Measurements from ENCODE around the gene WNT11.

WNT11 gene

DNA sequence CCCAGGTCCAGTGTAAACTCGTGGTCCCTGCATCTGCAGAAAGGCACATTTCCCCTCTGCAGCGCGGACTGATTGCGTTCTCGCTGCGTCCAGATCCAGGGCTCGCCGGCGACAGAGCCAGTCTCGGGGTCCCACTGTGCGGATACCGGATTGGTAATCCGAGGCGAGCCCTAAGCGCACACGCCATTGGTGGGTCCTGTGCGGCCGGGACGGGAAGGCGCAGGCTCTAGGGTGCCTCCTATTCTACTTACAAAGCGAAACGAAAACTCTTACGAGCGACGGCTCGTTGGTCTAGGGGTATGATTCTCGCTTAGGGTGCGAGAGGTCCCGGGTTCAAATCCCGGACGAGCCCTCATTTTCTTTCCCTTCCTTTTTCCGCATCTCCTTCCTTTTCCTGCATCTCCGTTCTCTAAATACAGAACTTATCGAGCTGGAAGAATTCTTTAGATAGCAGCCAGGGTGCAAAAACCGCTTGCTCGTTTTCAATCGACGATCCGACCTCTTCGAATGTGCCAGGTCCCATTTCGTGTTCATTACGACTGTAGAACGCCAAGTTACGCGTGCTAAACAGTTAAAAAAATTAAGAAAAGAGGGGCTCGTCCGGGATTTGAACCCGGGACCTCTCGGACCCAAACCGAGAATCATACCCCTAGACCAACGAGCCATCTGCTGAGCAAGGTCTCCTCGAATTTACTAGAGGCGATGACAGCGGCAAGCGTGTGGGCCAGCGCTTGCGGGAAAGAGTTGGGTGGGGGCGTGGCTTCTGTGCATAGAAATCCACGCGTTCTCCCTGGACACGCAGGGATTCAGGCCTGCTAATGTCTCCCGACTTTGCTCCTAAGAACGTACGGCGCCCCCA is 29.2 kb upstream of the WNT11 start:
- H3K27ac ChIP-seq (ENCODE audit: low read length) = peak overlapping the region; percentile 61
- DNase-seq = peak; percentile 93
- no peaks in the 10 kb centered on the region for H3K36me3 ChIP-seq (replicated peaks; ENCODE audit: insufficient read depth, low read length)
- no peaks in the 10 kb centered on the region for H4K20me1 ChIP-seq (ENCODE audit: insufficient read depth, low read length)
- peaks cover 23% of the 10 kb centered on the region for H3F3A ChIP-seq (ENCODE audit: insufficient read depth, low read length)
- peaks cover 34% of the 10 kb centered on the region for H3K4me1 ChIP-seq (ENCODE audit: low read length)
- H3K9me3 ChIP-seq (replicated peaks; ENCODE audit: insufficient read depth, low read length) = no peaks in the 10 kb centered on the region
- TF ChIP-seq EZH2phosphoT487 (IDR thresholded peaks at IDR 0.05; ENCODE audit: low read length) (no peak), CTCF (IDR thresholded peaks at IDR 0.05; ENCODE audit: low read length) (no peak), EZH2 (optimal IDR thresholded peaks at IDR 0.05; ENCODE audit: low read depth, low read length) (no peak)
- peak overlapping the region; percentile 93 for H2AFZ ChIP-seq (ENCODE audit: low read length)
- no peaks in the 10 kb centered on the region for H3K79me2 ChIP-seq (ENCODE audit: low read length)
- peak overlapping the region; percentile 95 for H3K4me3 ChIP-seq (ENCODE audit: low read length)
- peak overlapping the region; percentile 65 for H3K9ac ChIP-seq (ENCODE audit: low read length)
- no peaks in the 10 kb centered on the region for H3K9me2 ChIP-seq (replicated peaks; ENCODE audit: insufficient read depth, low read length)
- H3K27me3 ChIP-seq (replicated peaks; ENCODE audit: insufficient read depth, low read length) = peaks cover 12% of the 10 kb centered on the region; the same call in 1 of the 2 replicates
- H3K4me2 ChIP-seq (ENCODE audit: low read depth, low read length) = peak overlapping the region; percentile 90

GRCh38 chr11:76234416-76235232 is 28.3 kb upstream of the WNT11 start:
- peaks cover 23% of the 10 kb centered on the region for H3F3A ChIP-seq (ENCODE audit: insufficient read depth, low read length)
- peak overlapping the region; percentile 61 for H3K27ac ChIP-seq (ENCODE audit: low read length)
- no peaks in the 10 kb centered on the region for H3K79me2 ChIP-seq (ENCODE audit: low read length)
- H3K4me1 ChIP-seq (ENCODE audit: low read length) = peaks cover 34% of the 10 kb centered on the region
- H4K20me1 ChIP-seq (ENCODE audit: insufficient read depth, low read length) = no peaks in the 10 kb centered on the region
- H3K36me3 ChIP-seq (replicated peaks; ENCODE audit: insufficient read depth, low read length) = no peaks in the 10 kb centered on the region
- peak overlapping the region; percentile 95 for H3K4me3 ChIP-seq (ENCODE audit: low read length)
- H2AFZ ChIP-seq (ENCODE audit: low read length) = peak overlapping the region; percentile 93
- no peak for TF ChIP-seq EZH2phosphoT487 (IDR thresholded peaks at IDR 0.05; ENCODE audit: low read length)
- TF ChIP-seq CTCF (IDR thresholded peaks at IDR 0.05; ENCODE audit: low read length) = no peak
- no peak for TF ChIP-seq EZH2 (optimal IDR thresholded peaks at IDR 0.05; ENCODE audit: low read depth, low read length)
- no peaks in the 10 kb centered on the region for H3K9me3 ChIP-seq (replicated peaks; ENCODE audit: insufficient read depth, low read length)
- no peaks in the 10 kb centered on the region for H3K9me2 ChIP-seq (replicated peaks; ENCODE audit: insufficient read depth, low read length)
- peak overlapping the region; percentile 65 for H3K9ac ChIP-seq (ENCODE audit: low read length)
- H3K27me3 ChIP-seq (replicated peaks; ENCODE audit: insufficient read depth, low read length) = peaks cover 4% of the 10 kb centered on the region; the same call in 1 of the 2 replicates
- peak overlapping the region; percentile 72 for H3K4me2 ChIP-seq (ENCODE audit: low read depth, low read length)
- peak; percentile 45 for DNase-seq

GRCh38 chr11:76234021-76234415 is 27.7 kb upstream of the WNT11 start:
- H2AFZ ChIP-seq (ENCODE audit: low read length) = peak overlapping the region; percentile 93

More at GRCh38 chr11:76234021-76234415, 27.7 kb upstream of the WNT11 start:
- TF ChIP-seq EZH2phosphoT487 (IDR thresholded peaks at IDR 0.05; ENCODE audit: low read length) (no peak), EZH2 (optimal IDR thresholded peaks at IDR 0.05; ENCODE audit: low read depth, low read length) (no peak), CTCF (IDR thresholded peaks at IDR 0.05; ENCODE audit: low read length) (no peak)
- Histone ChIP-seq H4K20me1 (ENCODE audit: insufficient read depth, low read length) (no peaks in the 10 kb centered on the region), H3K4me2 (ENCODE audit: low read depth, low read length) (peak overlapping the region; percentile 72), H3K36me3 (replicated peaks; ENCODE audit: insufficient read depth, low read length) (no peaks in the 10 kb centered on the region), H3K27ac (ENCODE audit: low read length) (no peak overlapping the region), H3K27me3 (replicated peaks; ENCODE audit: insufficient read depth, low read length) (no peaks in the 10 kb centered on the region; the same call in 1 of the 2 replicates), H3K4me3 (ENCODE audit: low read length) (peak overlapping the region; percentile 95; the same call in 1 of the 2 replicates), H3K4me1 (ENCODE audit: low read length) (peaks cover 34% of the 10 kb centered on the region), H3K9me3 (replicated peaks; ENCODE audit: insufficient read depth, low read length) (no peaks in the 10 kb centered on the region), H3K9ac (ENCODE audit: low read length) (no peak overlapping the region), H3F3A (ENCODE audit: insufficient read depth, low read length) (peaks cover 23% of the 10 kb centered on the region), H3K79me2 (ENCODE audit: low read length) (no peaks in the 10 kb centered on the region), H3K9me2 (replicated peaks; ENCODE audit: insufficient read depth, low read length) (no peaks in the 10 kb centered on the region)
- DNase-seq = no peak

Data from MM.1S (cell line).